HG03064 (cell line): Measurements from ENCODE around the gene CFAP107.
"Not testable (repeated sequence)": the region's sequence is repeated elsewhere in the genome, so short reads cannot be mapped to it uniquely, and the experiment has no call there.

Source experiments
- ATAC-seq: cut with Tn5 transposase; IDR thresholded peaks from one replicate; pipeline ENCODE4 v1.9.1; 2021; ENCODE audit warnings: low read depth; ENCODE audit not compliant: unreplicated experiment

The CFAP107 gene, protein sequence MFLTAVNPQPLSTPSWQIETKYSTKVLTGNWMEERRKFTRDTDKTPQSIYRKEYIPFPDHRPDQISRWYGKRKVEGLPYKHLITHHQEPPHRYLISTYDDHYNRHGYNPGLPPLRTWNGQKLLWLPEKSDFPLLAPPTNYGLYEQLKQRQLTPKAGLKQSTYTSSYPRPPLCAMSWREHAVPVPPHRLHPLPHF

DNA sequence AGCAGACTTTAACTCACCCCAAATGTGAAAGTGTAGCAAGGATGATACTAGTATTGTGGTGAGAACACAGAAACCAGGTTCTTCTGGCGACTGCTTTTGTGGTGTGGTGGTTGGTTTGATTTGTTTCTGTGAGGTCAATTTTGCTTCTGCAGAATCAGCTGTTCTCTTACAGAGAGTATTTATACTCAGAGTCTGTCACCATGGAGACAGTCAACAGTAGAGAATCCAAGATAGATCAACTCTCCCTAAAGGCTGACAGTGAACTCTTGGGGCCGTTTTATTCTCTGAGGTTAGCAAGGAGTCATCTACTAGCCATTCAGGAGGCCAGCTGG is at the start of gene CFAP107:
Gene CFAP107 (plus strand): TSS at position 209 of the 332 bp plus-strand sequence. CDS start 231 bp downstream, outside the sequence.
- ATAC-seq = no peak

DNA sequence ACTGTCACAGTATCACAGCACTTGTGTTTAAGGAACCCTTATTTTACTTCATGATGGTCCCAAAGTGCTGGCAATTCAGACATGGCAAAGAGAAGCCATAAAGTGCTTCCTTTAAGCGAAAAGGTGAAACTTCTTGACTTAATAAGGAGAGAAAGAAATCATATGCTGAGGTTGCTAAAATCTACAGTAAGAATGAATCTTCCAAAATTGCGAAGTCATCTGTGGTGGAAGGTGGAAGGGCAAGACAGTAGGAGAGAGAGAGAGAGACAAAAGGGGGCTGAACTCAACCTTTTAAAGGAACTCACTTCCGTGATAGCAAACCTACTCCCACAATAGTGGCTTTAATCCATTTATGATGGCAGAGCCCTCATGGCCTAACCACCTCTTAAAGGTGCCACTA is 49.3 kb upstream of the CFAP107 start:
- no peak for ATAC-seq

DNA sequence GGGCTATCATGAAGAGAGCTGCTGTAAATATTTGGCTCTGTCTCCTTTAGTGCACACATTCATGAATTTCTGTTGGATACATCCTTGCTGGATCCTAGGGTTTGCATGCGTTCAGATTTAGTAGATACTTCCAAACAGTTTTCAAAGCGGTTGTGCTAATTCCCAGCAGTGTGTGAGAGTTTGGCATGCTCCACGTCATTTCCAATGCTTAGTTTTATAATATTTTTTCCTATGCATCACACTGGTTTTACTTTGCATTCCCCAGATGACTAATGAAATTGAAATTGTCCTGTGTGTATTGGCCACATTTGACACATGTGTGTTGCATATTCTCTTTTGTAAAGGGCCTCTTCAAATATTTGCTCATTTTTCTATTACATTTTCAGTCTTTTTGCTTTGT is 48.6 kb upstream of the CFAP107 start:
- no peak for ATAC-seq

DNA sequence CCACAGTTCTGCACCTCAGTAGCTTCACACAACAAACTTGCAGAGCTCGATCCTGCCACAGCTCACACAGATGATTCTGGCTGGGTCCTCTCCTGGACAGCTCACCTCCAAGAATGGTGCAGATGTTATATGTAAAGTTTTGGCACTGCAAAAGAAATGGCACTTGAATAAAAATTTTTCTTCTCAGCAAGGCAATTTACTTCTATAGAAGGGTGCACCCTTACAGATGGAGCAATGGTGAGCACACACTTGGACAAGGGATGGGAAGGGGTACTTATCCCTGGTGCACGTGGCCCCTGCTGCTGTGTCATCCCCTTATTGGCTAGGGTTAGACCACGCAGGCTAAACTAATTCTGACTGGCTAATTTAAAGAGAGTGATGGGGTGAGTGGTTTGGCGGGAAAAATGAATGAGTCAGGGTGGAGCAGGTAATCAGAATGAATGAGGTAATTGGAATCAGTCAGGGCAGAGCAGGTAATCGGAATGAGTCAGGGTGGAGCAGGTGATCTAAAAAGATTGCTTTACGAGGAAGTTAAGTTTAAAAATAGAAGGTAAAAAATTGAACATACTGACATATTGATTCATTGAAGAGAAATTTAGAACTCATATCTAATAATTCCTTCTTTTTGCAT is 42.1 kb upstream of the CFAP107 start:
- ATAC-seq = no peak

DNA sequence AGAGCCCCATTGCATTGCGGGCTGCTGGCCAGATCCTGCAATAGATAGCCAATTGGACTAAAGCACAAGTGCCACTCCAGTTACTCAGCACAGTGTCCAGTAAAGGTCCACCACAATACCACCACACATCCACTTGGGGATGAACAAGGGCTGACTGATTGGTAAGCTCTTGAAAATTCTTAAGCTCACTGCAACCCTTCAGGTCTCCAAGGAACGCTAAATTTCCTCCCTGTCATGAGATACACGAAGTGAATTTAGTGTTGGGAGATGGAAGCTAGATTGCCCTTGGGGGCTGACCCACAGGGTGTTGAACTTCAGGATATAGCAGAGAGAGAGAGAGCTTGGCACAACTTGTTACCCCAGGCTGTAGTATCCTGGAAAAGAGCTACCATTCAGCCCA is 39.9 kb upstream of the CFAP107 start:
- no peak for ATAC-seq

DNA sequence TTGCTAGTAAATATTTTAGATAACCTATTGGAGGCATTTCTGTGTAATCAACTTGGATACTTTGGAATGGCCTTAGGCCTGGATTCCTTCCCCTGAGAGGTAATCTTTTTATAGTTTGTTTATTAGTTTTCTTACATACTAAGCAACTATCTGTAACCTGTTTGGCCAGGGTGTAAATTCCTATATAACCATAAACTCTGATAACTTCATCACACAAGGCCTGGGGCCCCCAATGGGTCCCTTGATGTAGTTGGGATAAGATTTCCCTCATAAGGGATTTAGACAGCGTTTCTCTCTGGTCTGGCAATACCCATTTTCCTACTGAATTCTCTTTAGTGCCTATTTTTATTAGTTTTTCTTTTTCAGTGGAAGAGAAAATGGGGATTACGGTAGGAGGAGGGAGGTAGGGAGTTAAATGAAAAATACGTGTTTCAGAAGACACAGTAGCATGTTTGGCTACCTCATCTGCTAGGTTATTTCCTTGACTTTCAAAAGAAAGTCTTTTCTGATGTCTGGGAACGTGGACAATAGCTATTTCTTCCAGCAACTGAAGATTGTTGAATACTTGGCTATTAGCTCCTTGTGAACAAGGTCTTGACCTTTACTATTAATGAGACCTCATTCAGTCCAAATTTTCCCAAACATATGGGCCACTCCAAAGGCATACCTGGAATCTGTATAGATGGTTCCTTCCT is 37.5 kb upstream of the CFAP107 start:
- ATAC-seq = no peak

DNA sequence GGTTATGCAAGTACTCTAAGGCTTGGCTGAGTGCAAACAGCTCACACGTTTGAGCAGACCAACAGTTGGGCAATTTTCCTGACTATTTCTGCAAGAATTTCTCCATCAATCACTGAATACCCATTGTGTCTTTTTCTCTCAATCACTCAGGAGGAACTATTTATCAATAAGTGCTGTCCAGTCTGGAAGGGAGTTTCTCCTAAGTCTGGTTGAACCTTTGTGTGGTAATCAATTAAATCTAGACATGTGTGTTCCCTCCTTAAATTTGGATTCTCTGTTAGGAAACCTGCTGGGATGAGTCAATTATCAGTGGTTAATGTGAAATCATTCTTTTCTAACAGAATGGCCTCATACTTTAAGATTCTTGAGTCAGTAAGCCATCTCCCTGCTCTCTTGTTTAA is 36.9 kb upstream of the CFAP107 start:
- ATAC-seq = no peak

DNA sequence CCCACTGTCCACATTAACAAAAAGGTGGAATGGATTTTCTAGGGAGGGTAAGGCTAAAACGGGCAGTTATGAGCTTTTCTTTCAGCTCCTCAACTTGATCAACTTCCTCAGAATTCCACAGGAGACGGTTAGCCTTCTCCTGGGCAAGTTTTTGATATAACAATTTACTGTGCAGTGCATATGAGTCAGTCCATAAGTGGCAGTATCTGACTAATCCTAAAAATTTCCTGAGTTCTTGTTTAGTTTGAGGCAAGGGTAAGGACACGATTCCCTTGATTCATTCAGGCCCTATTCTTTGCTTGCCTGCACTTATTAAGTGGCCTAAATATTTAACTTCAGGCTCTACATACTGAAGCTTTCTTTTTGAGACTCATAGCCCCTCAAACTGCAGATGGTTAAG is 36.3 kb upstream of the CFAP107 start:
- no peak for ATAC-seq

DNA sequence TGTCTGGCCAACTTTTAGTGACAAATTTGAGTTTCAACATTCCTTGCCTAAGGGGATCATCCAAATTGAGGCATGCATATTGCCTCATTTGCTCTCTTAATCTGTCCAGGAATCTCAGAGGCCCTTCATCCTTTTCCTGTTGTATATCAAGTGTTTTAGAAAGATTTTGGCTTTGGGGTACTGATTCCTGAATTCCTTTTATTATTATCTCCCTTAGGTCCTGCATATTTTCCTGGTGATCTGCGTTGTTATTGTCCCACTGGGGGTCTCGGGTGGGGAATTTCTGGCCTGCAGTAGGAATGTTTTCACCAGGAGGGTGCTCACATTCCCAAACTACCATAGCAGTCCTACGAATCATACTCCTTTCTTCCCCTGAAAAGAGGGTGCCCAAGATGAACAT is 34.5 kb upstream of the CFAP107 start:
- ATAC-seq = no peak

DNA sequence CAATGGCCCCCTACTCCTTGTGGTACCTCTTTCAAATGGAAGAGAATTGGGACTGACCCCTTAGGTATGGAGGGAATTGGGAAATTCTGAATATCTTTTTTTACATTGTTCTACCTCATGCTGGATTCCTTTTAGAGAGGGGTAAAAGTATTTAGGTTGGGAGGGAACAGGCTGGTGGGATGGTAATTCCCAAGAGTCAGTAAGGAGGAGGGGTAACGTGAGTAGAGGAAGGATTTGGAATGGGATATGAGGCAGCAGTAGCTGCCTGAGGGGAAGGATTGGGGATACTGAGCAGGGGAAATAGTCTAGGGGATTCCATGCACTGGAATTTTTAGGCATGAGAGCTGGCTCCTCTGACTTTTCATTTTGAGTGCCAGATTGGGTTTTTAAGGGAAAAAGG is 33.9 kb upstream of the CFAP107 start:
- ATAC-seq = no peak

DNA sequence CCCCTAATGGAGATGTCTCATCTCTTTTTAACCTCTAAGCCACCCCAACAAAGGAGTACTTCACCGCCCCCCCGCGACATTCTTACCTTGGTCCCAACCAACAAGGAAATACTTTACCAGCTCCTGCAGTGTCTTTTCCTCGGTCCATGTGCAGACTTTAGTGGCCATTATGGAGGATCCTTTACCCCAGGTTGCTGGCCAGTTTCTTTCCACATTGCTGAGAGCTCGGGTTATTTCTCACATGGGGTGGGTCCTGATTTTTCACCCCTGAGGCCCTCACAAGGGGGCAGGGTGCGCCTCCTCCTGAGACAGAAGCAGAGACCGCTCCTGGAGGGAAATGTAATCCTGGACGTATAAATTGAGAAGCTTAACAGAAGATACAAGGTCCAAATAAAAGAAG is 33.1 kb upstream of the CFAP107 start:
- ATAC-seq = no peak

DNA sequence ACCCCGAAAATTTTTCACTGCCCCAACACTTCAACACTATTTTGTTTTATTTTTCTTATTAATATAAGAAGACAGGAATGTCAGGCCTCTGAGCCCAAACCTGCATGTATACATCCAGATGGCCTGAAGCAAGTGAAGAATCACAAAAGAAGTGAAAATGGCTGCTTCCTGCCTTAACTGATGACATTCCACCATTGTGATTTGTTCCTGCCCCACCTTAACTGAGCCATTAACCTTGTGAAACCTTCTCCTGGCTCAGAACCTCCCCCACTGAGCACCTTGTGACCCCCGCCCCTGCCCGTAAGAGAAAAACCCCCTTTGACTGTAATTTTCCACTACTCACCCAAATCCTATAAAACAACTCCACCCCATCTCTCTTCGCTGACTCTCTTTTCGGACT is 32.3 kb upstream of the CFAP107 start:
- ATAC-seq = not testable (repeated sequence)

DNA sequence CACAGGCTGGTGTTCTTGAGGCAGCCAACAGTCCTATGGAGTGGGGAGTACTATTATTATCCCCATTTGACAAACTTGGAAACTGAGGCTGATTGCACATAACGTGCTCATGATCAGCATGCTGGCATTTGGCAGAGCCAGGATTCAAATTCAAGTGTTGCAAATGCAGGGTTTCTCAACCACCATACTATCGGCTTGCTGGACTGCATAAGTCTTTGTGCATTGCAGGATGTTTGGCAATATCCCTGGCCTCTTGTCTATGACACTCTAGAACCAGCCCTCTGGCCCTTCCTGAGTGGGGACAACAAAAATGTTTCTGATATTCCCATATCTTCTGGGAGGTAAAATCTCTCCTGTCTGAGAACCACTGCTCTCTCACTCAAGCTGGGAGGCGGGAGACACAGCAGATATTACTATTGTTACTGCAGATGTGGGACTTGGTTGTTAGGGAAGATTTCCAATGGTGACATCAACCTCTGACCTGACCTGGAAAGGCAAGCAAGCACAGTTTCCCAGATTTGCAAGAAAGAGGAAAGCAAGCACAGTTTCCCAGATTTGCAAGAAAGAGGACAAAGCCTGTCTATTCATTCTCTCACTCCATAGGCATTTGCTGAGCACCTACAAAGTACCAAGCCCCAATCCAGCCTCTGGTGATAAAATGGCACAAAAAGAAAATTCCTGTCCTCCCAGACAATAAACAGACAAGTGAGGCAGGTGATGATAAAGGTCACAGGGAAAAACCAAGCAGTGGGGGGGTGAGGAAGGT is 31.1 kb upstream of the CFAP107 start:
- no peak for ATAC-seq

DNA sequence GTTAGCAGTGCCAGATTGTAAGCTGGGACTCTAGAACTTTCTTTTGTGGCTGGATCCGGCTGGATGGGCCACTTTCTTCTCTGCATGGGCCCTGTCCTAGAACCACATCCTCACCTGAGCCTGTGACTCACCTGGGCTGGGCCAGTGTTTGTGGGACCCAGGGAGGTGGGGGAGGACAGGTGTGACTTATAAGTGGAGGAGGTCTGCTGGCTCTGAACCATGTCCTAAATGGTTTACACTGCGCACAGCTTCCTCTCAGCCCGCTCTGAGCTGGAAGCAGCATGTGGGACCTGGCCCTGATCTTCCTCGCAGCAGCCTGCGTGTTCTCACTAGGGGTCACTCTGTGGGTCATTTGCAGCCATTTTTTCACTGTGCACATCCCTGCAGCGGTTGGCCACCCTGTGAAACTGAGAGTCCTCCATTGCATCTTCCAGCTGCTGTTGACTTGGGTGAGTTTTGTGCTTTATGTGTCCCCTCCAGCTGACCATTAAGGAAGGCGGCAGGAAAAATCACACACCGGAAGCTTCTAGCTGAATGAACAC is 30.0 kb upstream of the CFAP107 start, which contains the start of gene AADACL3:
Gene AADACL3 (plus strand): TSS at position 215 of the 542 bp plus-strand sequence. CDS start 67 bp downstream, at position 282.
- ATAC-seq = no peak

DNA sequence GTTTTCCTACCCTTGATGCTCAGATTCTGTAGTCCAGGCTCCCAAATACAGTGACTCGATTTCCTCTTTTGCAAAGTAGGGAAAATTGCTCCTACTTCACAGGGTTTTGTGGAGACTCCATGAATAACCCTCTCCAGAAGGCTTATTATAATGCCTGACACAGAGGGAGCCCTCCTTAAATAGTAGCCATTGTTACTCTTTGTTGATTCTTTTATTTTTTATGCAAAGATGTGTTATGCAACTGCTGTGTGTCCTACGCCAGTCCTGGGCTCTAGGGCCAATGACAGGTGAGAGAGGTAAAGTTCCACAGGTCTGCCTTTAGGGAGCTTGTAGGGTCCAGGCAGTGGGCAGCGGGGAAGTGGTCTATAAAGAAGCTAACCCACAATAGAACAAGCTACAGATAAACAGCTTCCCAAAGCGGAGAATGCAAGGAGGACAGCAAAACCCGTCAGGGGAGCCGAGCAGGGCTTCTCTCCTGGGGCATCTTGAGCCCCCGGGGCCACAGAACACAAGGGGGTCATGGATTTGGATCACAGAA is 28.6 kb upstream of the CFAP107 start:
- ATAC-seq = no peak

DNA sequence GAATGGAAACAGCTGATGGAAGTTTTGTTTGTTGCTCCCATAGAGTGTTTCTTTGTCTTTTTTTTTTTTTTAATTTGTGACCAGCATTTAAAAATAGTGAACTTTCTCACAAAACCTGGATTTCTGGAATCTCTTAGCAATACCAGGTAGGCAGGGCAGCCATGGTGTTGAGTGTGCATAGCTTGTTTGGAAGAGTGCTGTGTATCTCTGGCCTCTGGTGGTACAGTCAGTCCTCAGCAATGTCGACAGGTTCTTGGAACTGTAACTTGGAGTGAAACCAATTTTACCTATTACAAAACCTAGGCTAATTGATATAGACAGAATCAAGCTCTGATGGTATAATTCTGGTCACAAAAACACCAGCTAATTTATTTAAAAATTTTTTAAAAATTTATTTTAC is 23.4 kb upstream of the CFAP107 start:
- ATAC-seq = no peak

DNA sequence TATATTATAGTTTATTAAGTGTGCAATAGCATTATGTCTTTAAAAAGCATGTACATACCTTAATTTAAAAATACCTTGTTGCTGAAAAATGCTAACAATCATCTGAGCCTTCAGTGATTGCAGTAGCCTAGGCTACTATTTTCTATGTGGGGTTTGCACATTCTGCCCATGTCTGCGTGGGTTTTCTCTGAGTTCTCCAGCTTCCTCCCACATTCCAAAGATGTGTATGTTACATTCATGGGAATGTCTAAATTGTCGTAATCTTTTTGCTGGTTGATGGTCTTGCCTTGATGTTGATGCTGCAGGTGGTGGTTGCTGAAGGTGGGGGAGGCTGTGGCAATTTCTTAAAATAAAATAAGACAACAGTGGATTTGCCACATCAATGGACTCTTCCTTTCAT is 17.6 kb upstream of the CFAP107 start:
- ATAC-seq = no peak

DNA sequence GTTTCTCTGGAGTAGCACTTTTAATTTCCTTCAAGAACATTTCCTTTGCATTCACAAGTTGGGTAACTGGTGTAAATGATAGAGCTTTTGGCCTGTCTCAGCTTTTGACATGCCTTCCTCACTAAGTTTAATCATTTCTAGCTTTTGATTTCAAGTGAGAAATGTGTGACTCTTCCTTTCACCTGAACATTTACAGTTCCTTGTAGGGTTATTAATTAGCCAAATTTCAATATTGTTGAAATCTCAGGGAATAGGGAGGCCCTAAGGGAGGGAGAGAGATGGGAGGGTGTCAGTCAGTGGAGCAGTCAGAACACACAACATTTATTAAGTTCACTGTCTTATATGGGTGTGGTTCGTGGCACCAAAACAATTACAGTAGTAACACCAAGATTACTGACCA is 15.8 kb upstream of the CFAP107 start:
- ATAC-seq = no peak

DNA sequence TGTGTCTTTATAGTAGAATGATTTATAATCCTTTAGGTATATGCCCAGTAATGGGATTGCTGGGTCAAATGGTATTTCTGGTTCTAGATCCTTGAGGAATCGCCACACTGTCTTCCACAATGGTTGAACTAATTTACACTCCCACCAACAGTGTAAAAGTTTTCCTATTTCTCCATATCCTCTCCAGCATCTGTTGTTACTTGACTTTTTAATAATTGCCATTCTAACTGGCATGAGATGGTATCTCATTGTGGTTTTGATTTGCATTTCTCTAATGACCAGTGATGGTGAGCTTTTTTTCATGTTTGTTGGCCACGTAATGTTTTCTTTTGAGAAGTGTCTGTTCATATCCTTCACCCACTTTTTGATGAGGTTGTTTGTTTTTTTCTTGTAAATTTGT is 14.9 kb upstream of the CFAP107 start:
- ATAC-seq = not testable (repeated sequence)

DNA sequence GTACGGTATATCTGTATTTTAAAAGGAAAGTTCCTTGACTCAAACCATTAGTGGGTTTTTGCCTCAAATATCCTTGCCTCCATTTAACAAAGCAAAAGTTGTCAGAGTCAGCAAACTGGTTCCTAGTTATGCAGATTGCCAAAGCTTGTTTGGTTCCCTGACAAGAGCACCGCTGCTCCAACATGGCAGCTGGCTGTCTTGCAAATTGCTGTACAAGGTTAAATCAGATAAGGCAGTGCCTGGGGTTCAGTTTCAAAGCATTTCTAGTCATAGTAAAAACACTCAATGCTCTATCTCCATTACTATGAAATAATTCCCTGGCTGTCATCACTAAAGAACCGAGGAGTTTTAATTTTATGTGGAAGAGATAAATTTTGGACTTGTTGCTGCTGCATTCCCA is 11.3 kb upstream of the CFAP107 start:
- no peak for ATAC-seq

DNA sequence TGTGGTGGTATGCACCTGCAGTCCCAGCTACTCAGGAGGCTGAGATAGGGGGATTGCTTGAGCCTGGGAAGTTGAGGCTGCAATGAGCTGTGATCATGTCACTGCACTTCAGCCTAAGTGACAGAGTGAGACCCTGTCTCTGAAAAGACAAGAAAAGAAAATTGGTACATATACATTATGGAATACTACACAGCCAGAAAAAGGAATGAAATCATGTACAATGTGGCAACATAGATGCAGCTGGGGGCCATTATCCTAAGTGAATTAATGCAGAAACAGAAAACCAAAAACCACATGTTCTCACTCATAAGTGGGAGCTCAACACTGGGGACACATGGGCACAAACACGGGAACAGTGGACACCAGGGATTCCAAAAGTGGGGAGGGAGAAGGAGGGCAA is 7.1 kb upstream of the CFAP107 start:
- ATAC-seq = no peak
